GM12891 (cell line): ENCODE results near the gene MRPL14.

ENCODE experiments used
- PAX5 ChIP-seq: IDR thresholded peaks from 2 replicates; pipeline ENCODE4 v1.6.1; 2011; ENCODE audit warnings: low read length, moderate library complexity, mild to moderate bottlenecking; ENCODE audit not compliant: insufficient read depth, severe bottlenecking
- POLR2A ChIP-seq: IDR thresholded peaks from 2 replicates; pipeline ENCODE4 v1.6.1; 2011; ENCODE audit warnings: low read depth, low read length, control low read depth
- POLR2AphosphoS5 ChIP-seq: IDR thresholded peaks from 2 replicates; pipeline ENCODE4 v1.6.1; 2011; ENCODE audit warnings: low read depth, low read length, control low read depth
- POU2F2 ChIP-seq: IDR thresholded peaks from 2 replicates; pipeline ENCODE4 v1.6.1; 2011; ENCODE audit warnings: low read depth, mild to moderate bottlenecking, control low read depth, low read length, moderate library complexity
- TAF1 ChIP-seq: IDR thresholded peaks from 2 replicates; pipeline ENCODE4 v1.6.1; 2011; ENCODE audit warnings: low read depth, low read length, control low read depth

- no peak for TF ChIP-seq TAF1
- no peak for TF ChIP-seq POLR2A
- TF ChIP-seq POLR2AphosphoS5 = no peak
- no peak for TF ChIP-seq POU2F2
- no peak for TF ChIP-seq PAX5
Observed at GRCh38 chr6:44078827-44079671, 48.2 kb downstream of the MRPL14 start.
